Measurements from ENCODE around the gene PPP6R2.

The PPP6R2 gene

GRCh38 chr22:50465066-50465930, 122.2 kb downstream of the PPP6R2 start:
- no peak overlapping the region for H3K9ac ChIP-seq (ENCODE audit: insufficient read length, low read depth)
- DNase-seq (ENCODE audit: low read depth, low spot score) = no peak
- peaks cover 78% of the 10 kb centered on the region for H3K36me3 ChIP-seq (ENCODE audit: insufficient read depth, insufficient read length, low read length)
- no peaks in the 10 kb centered on the region for H3K9me3 ChIP-seq (ENCODE audit: insufficient read depth, low read length)
- H3K27me3 ChIP-seq (ENCODE audit: insufficient read depth, insufficient read length) = no peaks in the 10 kb centered on the region
- no peak overlapping the region for H3K4me3 ChIP-seq (ENCODE audit: insufficient read length, low read depth)
- peaks cover 4% of the 10 kb centered on the region for H3K4me1 ChIP-seq (ENCODE audit: insufficient read depth, insufficient read length)
- TF ChIP-seq YY1 (IDR thresholded peaks at IDR 0.05; ENCODE audit: insufficient read depth, insufficient read length) = no peak
- TF ChIP-seq ZNF274 (IDR thresholded peaks at IDR 0.05; ENCODE audit: low read depth, low read length) = no peak
- no peak for TF ChIP-seq SUZ12 (IDR thresholded peaks at IDR 0.05; ENCODE audit: extremely low read depth, insufficient read depth, insufficient read length)

DNA sequence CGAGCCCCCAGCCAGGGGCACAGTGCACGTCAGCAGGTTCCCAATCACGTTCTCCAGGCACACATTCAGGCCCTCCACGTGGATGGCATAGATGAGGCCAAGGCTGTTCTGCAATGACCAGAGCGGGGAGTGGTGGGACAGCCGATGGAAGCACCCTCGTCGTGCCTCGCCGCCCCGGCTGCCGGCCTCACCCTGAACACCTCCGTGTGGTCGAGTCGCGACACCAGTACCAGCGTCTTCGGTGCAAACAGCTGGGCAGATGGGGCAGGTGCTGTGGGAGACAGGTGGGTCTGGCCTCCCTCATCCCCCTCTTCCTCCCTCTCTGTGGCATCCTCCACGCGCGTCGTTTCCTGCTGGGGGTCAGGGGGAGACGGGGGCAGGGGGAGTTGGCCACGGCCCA, 124.2 kb downstream of the PPP6R2 start:
- Histone ChIP-seq H3K4me1 (ENCODE audit: insufficient read depth, insufficient read length) (peaks cover 8% of the 10 kb centered on the region), H3K27me3 (ENCODE audit: insufficient read depth, insufficient read length) (no peaks in the 10 kb centered on the region), H3K4me3 (ENCODE audit: insufficient read length, low read depth) (no peak overlapping the region), H3K36me3 (ENCODE audit: insufficient read depth, insufficient read length, low read length) (peaks cover 64% of the 10 kb centered on the region), H3K9me3 (ENCODE audit: insufficient read depth, low read length) (no peaks in the 10 kb centered on the region), H3K9ac (ENCODE audit: insufficient read length, low read depth) (no peak overlapping the region)
- TF ChIP-seq YY1 (IDR thresholded peaks at IDR 0.05; ENCODE audit: insufficient read depth, insufficient read length) = no peak
- TF ChIP-seq ZNF274 (IDR thresholded peaks at IDR 0.05; ENCODE audit: low read depth, low read length) = no peak
- no peak for TF ChIP-seq SUZ12 (IDR thresholded peaks at IDR 0.05; ENCODE audit: extremely low read depth, insufficient read depth, insufficient read length)
- no peak for DNase-seq (ENCODE audit: low read depth, low spot score)

DNA sequence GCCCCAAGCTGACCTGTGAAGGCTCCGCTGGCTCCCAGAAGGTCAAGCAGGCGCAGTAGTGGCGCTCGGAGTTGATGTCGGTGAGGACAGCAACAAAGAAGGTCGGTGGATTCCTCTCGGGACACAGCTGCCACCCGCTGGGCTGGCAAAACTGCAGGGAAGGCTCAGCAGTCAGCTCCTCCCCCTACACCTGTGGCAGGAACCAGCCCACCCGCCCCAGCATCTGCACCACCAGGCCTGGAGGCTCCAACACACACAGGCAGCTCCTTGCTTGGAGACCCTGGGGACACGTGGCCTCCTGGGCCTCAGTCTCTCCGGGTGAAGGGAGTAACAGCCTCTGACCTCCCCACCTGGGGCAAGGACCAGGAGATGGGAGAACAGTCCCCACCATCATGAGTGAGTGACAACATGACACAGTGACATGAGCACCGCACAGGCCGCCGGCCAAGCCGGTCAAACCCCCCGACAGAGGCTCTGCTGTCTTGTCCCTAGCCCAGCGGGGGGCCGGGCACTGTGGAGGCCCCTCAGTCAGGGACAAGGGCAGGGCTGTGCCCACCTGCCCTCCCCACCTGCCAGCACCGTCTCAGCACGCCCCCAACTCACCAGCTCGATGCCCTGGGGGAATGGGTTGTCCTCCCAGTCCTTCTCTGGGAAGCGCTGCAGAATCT, 124.8 kb downstream of the PPP6R2 start:
- Histone ChIP-seq H3K36me3 (ENCODE audit: insufficient read depth, insufficient read length, low read length) (peaks cover 63% of the 10 kb centered on the region), H3K27me3 (ENCODE audit: insufficient read depth, insufficient read length) (no peaks in the 10 kb centered on the region), H3K9ac (ENCODE audit: insufficient read length, low read depth) (no peak overlapping the region), H3K4me1 (ENCODE audit: insufficient read depth, insufficient read length) (peaks cover 8% of the 10 kb centered on the region), H3K9me3 (ENCODE audit: insufficient read depth, low read length) (no peaks in the 10 kb centered on the region), H3K4me3 (ENCODE audit: insufficient read length, low read depth) (no peak overlapping the region)
- DNase-seq (ENCODE audit: low read depth, low spot score) = no peak
- TF ChIP-seq ZNF274 (IDR thresholded peaks at IDR 0.05; ENCODE audit: low read depth, low read length) = no peak

DNA sequence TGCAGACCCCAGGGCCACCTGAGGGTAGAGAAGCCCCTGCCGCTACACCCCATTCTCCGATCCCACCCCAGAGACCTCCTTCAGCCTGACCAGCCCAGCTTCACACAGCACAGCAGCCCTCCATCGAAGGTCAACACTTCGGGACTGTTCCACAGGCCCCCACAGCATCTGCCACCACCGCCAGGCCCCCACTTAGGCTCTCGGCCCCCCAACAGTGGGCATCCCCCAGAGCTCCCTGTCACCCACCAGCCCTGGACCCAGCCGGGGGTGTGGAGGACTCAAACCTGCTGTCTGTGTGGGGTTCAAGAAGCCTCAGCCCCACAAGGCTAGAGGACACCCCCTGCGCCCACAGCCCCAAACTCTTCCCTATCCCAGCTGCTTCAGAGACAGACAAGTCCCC, 125.5 kb downstream of the PPP6R2 start:
- TF ChIP-seq ZNF274 (IDR thresholded peaks at IDR 0.05; ENCODE audit: low read depth, low read length) (no peak), SUZ12 (IDR thresholded peaks at IDR 0.05; ENCODE audit: extremely low read depth, insufficient read depth, insufficient read length) (no peak), YY1 (IDR thresholded peaks at IDR 0.05; ENCODE audit: insufficient read depth, insufficient read length) (no peak)
- H3K9ac ChIP-seq (ENCODE audit: insufficient read length, low read depth) = no peak overlapping the region
- peaks cover 62% of the 10 kb centered on the region for H3K36me3 ChIP-seq (ENCODE audit: insufficient read depth, insufficient read length, low read length)
- H3K4me3 ChIP-seq (ENCODE audit: insufficient read length, low read depth) = no peak overlapping the region
- peaks cover 8% of the 10 kb centered on the region for H3K4me1 ChIP-seq (ENCODE audit: insufficient read depth, insufficient read length)
- H3K27me3 ChIP-seq (ENCODE audit: insufficient read depth, insufficient read length) = no peaks in the 10 kb centered on the region
- DNase-seq (ENCODE audit: low read depth, low spot score) = no peak
- H3K9me3 ChIP-seq (ENCODE audit: insufficient read depth, low read length) = no peaks in the 10 kb centered on the region

DNA sequence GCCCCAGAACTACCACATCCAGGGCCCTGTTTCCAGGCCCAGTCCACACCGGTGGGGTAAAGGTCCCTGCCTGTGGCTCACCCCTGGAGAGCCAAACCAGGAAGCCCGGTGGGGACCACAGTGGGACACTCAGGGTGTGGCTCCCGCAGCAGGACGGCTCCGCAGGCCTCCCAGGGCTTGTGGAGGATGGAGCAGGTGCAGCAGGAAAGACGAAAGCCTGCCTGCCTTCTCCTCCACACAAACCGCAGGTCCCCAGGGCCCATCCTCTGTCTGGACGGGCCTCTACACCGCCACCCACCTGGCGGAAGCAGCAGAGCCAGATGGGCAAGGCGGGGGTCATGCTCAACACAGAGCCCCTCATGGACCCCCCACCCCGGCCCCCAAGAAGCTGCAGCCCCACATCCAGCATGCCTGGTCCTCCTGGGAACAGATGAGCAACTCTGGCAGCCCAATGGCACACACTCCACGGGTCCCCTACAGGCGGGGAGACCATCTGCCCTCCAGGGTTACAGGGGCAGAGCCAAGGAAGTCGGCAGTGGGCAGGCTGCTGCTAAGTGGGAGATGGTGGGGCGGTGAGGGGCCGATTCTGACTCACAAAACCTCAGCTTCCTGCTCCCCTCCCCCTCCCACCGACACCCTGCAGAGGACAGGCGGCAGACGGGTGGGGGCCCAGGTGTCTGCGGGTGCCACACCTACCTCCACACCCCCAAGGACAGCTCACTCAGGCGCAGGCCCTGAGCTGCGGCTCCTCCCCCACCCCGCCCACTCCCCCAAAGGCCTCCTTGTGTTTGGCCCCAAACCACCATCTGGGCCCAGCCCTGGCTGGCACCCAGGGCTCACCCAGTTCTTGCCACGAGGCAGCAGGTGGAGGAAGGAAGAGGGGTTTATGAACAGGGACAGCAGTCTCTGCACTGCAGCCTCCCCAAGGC, 126.5 kb downstream of the PPP6R2 start:
- Histone ChIP-seq H3K4me3 (ENCODE audit: insufficient read length, low read depth) (no peak overlapping the region), H3K4me1 (ENCODE audit: insufficient read depth, insufficient read length) (peaks cover 8% of the 10 kb centered on the region), H3K27me3 (ENCODE audit: insufficient read depth, insufficient read length) (no peaks in the 10 kb centered on the region), H3K9ac (ENCODE audit: insufficient read length, low read depth) (no peak overlapping the region), H3K36me3 (ENCODE audit: insufficient read depth, insufficient read length, low read length) (peaks cover 52% of the 10 kb centered on the region), H3K9me3 (ENCODE audit: insufficient read depth, low read length) (no peaks in the 10 kb centered on the region)
- TF ChIP-seq YY1 (IDR thresholded peaks at IDR 0.05; ENCODE audit: insufficient read depth, insufficient read length) (no peak), SUZ12 (IDR thresholded peaks at IDR 0.05; ENCODE audit: extremely low read depth, insufficient read depth, insufficient read length) (no peak), ZNF274 (IDR thresholded peaks at IDR 0.05; ENCODE audit: low read depth, low read length) (no peak)
- DNase-seq (ENCODE audit: low read depth, low spot score) = no peak

GRCh38 chr22:50470491-50470890, 127.4 kb downstream of the PPP6R2 start:
- Histone ChIP-seq H3K36me3 (ENCODE audit: insufficient read depth, insufficient read length, low read length) (peaks cover 44% of the 10 kb centered on the region), H3K4me1 (ENCODE audit: insufficient read depth, insufficient read length) (peaks cover 10% of the 10 kb centered on the region), H3K4me3 (ENCODE audit: insufficient read length, low read depth) (no peak overlapping the region), H3K9ac (ENCODE audit: insufficient read length, low read depth) (no peak overlapping the region), H3K27me3 (ENCODE audit: insufficient read depth, insufficient read length) (peaks cover 2% of the 10 kb centered on the region), H3K9me3 (ENCODE audit: insufficient read depth, low read length) (no peaks in the 10 kb centered on the region)
- no peak for TF ChIP-seq YY1 (IDR thresholded peaks at IDR 0.05; ENCODE audit: insufficient read depth, insufficient read length)
- no peak for TF ChIP-seq SUZ12 (IDR thresholded peaks at IDR 0.05; ENCODE audit: extremely low read depth, insufficient read depth, insufficient read length)
- no peak for TF ChIP-seq ZNF274 (IDR thresholded peaks at IDR 0.05; ENCODE audit: low read depth, low read length)
- DNase-seq (ENCODE audit: low read depth, low spot score) = no peak

Data from NT2/D1 (cell line).